Inferior parietal cortex (tissue), 1 donor: Measurements from ENCODE around the gene PTK6.
A peak's percentile ranks its signal among the peaks of the same experiment; 100 is the strongest.

Source experiments
- DNase-seq: peaks from one replicate; pipeline ENCODE4 v3.0.0-alpha.2; 2016; ENCODE audit errors: extremely low spot score

The PTK6 gene

DNA sequence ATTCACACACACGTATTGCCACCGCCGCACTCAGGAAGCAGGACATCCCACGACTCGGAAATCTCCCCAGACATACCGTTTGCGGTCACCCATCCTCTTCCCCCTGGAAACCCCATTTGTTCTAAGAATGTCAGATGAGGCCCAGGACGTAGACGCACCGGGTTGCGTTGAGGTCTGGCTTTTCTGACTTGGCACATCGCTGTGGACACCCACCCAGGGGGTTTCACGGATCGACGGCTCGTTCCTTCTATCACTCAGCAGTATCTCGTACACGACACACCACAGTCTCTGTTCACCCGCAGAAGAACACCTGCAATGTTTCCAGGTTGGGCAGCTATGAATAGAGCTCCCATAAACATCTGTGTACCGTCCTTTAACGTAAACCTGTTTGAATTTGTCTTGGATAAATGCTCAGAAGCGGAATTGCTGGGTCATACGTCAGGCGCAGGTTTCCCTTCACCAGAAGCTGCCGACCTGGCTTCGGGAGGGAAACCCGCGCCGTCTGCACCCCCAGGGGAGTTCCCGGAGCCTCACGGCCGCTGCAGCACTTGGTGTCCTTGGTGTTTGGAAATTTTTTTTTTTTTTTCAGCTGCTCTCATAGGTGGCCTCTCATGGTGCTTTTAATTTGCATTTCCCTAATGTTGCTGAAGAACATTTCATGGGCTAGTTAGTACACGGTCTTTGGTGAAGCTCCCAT is 29.0 kb downstream of the PTK6 start:
- DNase-seq, result no peak

DNA sequence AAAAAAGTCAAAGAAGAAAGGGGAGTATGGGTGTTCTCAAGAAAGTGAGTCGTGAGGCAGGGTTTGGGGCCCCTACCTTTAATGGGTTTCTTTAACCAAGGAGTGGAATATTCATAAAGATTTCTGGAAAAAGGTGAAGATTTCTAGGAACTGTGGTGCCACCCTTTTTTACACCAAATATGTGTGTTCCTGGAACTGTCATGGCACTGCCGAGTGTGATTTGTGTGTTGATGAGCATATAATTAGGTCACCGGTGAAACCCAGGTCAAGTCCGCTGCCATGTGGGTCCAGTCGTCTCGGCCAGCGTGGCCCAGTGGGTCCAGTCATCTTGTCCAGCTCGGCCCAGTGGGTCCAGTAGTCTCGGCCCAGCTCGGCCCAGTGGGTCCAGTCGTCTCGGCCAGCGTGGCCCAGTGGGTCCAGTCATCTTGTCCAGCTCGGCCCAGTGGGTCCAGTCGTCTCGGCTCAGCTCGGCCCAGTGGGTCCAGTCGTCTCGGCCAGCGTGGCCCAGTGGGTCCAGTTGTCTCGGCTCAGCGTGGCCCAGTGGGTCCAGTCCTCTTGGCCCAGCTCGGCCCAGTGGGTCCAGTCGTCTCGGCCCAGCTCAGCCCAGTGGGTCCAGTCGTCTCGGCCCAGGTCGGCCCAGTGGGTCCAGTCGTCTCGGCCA is 30.0 kb downstream of the PTK6 start:
- no peak for DNase-seq

DNA sequence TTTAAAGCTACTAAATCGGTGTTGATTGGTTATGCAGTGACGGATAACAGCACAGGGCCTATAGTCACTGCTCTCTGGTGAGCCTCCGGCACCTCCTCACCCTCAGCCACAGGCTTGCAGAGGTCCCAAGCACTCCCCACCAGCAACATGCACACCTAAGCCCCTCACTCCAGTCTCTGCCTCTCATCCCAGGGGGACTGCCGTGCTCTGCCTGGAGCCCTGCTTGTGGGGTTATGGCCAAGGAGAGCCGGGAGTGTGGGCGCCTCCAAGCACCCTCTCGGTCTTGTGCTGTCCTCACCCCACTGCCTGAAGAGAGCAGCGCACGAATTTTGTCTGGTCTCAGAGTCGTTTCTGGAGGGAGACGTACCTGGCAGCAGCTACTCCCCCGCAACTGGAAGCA is 31.5 kb downstream of the PTK6 start:
- no peak for DNase-seq

- DNase-seq, result no peak
Observed at GRCh38 chr20:63505281-63505680, 31.9 kb downstream of the PTK6 start.

- no peak for DNase-seq
Observed at GRCh38 chr20:63504642-63505041, 32.5 kb downstream of the PTK6 start.

DNA sequence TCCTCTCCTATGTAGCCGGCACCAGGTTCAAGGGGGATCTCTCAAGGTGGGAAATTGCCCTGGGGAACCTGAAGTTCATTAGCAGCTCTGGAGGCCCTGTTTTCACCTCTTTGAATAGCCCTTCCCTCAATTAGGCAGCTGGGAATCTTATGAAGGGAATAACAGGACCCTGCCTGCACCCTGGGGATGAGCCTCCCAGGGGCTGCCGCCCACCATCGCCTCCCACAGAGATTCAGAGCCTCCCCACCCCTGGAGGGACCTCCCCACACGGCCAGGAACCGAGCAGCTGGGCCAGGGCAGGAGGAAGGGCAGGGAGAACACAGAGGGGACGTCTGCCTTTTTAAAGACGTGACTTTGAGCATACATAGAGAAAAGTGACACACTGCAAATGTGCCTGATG is 33.7 kb downstream of the PTK6 start:
- DNase-seq, result no peak

- no peak for DNase-seq
Observed at GRCh38 chr20:63502671-63503172, 34.5 kb downstream of the PTK6 start.

GRCh38 chr20:63501818-63502670 is 35.1 kb downstream of the PTK6 start:
- peak; percentile 63 for DNase-seq

- no peak for DNase-seq
Observed at GRCh38 chr20:63500902-63501817, 36.0 kb downstream of the PTK6 start.

DNA sequence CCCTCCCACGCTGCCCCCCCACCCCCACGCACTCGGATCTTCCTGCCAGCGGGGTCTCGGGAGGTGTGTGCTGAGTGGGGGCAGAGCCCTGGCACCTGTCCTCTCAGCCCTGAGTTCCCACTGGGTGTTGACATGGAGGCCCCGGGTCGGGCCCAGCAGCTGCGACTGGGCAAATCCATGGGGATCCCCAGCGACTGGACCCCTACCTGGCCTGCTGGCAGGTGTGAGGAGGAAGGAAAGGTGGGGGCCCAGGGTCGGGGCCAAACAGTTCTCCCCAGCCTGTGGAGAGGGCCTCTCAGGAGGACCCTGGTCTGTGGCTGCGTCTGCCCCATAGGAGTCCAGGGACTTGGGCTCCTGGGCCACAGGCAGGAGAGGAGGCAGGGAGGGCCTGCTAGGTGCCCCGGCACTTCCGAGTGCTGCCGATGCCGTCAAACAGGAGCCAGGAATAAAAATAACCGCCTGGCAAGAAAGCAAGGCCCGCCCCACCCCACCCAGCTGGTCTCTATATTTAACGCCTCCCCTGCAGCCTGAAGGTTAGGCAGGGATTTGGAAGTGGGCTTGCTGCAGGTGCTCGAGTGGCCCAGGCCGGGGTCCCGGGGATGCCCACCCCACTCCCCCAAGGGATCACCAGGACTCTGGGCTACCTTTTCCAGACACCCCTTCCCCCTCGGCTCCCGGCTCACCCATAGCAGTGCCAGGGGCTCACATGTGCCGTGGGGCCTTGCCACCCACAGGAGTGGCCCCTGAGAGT is 36.9 kb downstream of the PTK6 start:
- DNase-seq, result no peak

GRCh38 chr20:63499338-63499969 is 37.7 kb downstream of the PTK6 start:
- no peak for DNase-seq

- no peak for DNase-seq
Observed at GRCh38 chr20:63498960-63499337, 38.2 kb downstream of the PTK6 start, which contains the start of gene EEF1A2. EEF1A2 (minus strand) TSS chr20:63499083; CDS start chr20:63497763, 1,320 bp downstream.

- DNase-seq, result no peak
Observed at GRCh38 chr20:63497946-63498935, 38.9 kb downstream of the PTK6 start.

GRCh38 chr20:63497138-63497945 is 39.8 kb downstream of the PTK6 start:
- DNase-seq, result no peak

- DNase-seq, result no peak
Observed at GRCh38 chr20:63496596-63497120, 40.5 kb downstream of the PTK6 start.

DNA sequence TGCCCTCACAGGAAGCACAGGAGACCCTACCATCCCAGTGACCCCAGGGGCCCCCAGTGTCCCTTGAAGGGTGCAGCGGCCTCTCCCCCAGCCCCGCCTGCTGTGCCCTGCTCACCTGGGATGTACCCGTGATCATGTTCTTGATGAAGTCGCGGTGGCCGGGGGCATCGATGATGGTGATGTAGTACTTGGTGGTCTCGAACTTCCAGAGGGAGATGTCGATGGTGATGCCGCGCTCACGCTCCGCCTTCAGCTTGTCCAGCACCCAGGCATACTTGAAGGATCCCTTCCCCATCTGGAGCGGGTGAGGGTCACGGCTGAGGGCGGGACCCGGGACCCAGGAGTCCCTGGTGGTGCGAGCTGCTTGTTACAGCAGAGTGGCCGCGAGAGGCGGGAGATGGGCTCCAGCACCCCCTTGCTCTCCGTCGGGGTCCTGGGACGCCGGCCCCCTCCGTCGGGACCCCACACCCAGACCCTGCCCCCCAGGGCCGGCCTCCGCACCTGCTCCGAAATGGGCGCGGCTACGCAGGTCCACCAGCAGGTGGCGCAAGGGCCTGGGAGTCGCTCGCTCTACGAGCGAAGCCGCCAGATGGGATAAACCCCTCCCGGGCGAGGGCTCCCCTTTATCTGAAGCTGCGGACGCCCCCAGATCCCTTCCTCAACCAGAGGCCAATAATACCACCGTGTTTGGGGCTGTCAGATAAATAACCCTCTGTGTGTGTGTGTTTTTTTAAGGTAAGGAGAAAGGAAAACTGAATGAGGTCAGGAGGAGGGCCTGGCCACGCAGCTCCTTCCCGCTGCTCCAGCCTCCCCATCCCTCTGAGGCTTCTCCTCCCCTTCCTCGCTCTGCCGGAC is 41.2 kb downstream of the PTK6 start:
- peak; percentile 66 for DNase-seq
